Measurements from ENCODE around the gene RHOB.

DNA sequence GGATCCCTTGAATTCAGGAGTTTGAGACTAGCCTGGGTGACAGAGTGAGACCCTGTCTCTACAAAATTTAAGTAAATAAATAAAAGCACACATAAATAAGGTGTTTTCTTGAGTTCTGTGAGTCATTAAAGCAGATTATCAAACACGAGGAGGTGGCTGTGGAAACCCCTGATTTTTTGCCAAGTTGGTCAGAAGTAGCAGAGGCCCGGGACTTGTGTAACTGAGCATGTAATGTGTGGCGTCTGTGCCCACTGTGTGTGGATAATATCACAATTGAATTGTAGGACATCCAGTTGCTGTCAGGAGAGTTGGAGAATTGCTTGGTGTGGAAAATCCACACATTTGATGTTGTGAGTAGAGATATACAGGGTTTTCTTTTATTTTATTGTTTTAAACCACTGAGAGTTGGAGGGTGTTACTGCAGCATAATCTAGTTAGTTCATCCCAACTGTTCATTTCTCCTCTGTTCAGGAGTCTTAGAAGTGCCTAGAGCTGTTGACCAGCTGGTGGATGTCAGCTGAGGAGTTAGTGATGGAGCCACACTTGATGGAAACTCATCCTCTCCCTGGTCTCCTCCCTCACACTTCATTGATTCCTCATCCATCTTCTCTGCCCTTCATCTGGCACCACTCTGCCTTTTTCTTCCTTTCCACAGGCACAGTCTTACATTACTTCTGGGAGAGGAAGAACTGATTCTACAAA lies 45.9 kb upstream of the RHOB start:
- TF ChIP-seq CTCF (CRISPR knock-in tag; IDR thresholded peaks at IDR 0.05) = no peak
- TF ChIP-seq E2F1 (CRISPR knock-in tag; IDR thresholded peaks at IDR 0.05) = no peak
